Endothelial cell of umbilical vein (primary cell): ENCODE results near the gene INAVA. TPM values are rescaled to one million over a fixed set of nuclear protein-coding genes. Genes with fewer than 3 reads are reported as not detected.

ENCODE experiments used
- BruUV-seq: library from RNA; stranded (reverse); fragments of 400-500 nt; replicated peaks from 2 replicates; lab custom pipeline; 2021; lab: Mats Ljungman, UMichigan
- CTCF ChIA-PET: fragments of 300-600, 350-600 bp; sonication (Branson Sonifier 250); formaldehyde crosslinking; loops from one replicate; lab custom pipeline; 2021; ENCODE audit warnings: antibody characterized with exemption, inconsistent platforms; lab: Charles Lee
- POLR2A ChIA-PET: fragments of 300-600, 350-600 bp; sonication (Branson Sonifier 250); formaldehyde crosslinking; loops from one replicate; lab custom pipeline; 2021; ENCODE audit warnings: antibody characterized with exemption, inconsistent platforms; lab: Charles Lee
- DNase-seq: peaks from one replicate; pipeline ENCODE4 v3.0.0-alpha.2; 2011; ENCODE audit warnings: low read depth, low spot score
- FAIRE-seq: peaks from 2 replicates; lab custom pipeline; 2011; peaks lifted over from hg19 to GRCh38; lab: Jason Lieb, UNC
- H2AFZ ChIP-seq: 2 replicates; pipeline ENCODE4 v1.6.0; 2012; ENCODE audit warnings: low read depth, low read length, control low read depth, inconsistent platforms
- H3K27ac ChIP-seq: 2 replicates; pipeline ENCODE4 v1.5.1; 2011; ENCODE audit warnings: low read depth, mild to moderate bottlenecking, control low read depth, low read length, moderate library complexity; ENCODE audit not compliant: insufficient read depth
- H3K27me3 ChIP-seq, 2 experiments: 2 replicates each; pipeline versions ENCODE4 v1.6.0 to v1.6.1; 2011; ENCODE audit warnings: low read length in 2 of 2, mixed read lengths in 1 of 2; ENCODE audit not compliant: control insufficient read depth in 2 of 2, insufficient read depth in 2 of 2
- H3K36me3 ChIP-seq, 2 experiments: 2 replicates in 1 of 2; 3 replicates in 1 of 2; pipeline ENCODE4 v1.5.1; 2011; ENCODE audit warnings: low read length in 2 of 2, mild to moderate bottlenecking in 1 of 2, moderate library complexity in 1 of 2; ENCODE audit not compliant: control insufficient read depth in 2 of 2, insufficient read depth in 2 of 2; ENCODE audit errors: extremely low read depth in 1 of 2
- H3K4me1 ChIP-seq: 3 replicates; pipeline ENCODE4 v1.5.1; 2011; ENCODE audit warnings: mild to moderate bottlenecking, low read length; ENCODE audit not compliant: control insufficient read depth, insufficient read depth; ENCODE audit errors: extremely low read depth
- H3K4me2 ChIP-seq: 2 replicates; pipeline ENCODE4 v1.6.1; 2011; ENCODE audit warnings: low read length, control low read depth, mixed read lengths; ENCODE audit not compliant: insufficient read depth
- H3K4me3 ChIP-seq, 3 experiments: fragments of 200-600 bp in 1 of 3; sonication (generic), shearing (Covaris generic) in 1 of 3; replicated peaks in 1 of 3; 2 replicates each; pipeline ENCODE4 v1.5.1; 2011 to 2016; ENCODE audit warnings: control low read depth in 3 of 3, low read length in 3 of 3, mild to moderate bottlenecking in 2 of 3, inconsistent platforms in 1 of 3, low read depth in 1 of 3, moderate library complexity in 1 of 3; ENCODE audit not compliant: insufficient read depth in 1 of 3
- H3K79me2 ChIP-seq: 2 replicates; pipeline ENCODE4 v1.6.0; 2012; ENCODE audit warnings: low read length, inconsistent platforms; ENCODE audit not compliant: control insufficient read depth, insufficient read depth
- H3K9ac ChIP-seq: replicated peaks from 2 replicates; pipeline ENCODE3; 2011; ENCODE audit warnings: low read length, control low read depth; ENCODE audit not compliant: insufficient read depth; ENCODE audit errors: extremely low read depth
- H3K9me1 ChIP-seq: replicated peaks from 3 replicates; pipeline ENCODE4 v1.6.0; 2011; ENCODE audit warnings: mild to moderate bottlenecking, low read length; ENCODE audit not compliant: control insufficient read depth, insufficient read depth; ENCODE audit errors: extremely low read depth
- H3K9me3 ChIP-seq: replicated peaks from 2 replicates; pipeline ENCODE4 v1.5.1; 2012; ENCODE audit warnings: low read length, inconsistent platforms; ENCODE audit not compliant: control insufficient read depth, insufficient read depth
- H4K20me1 ChIP-seq: replicated peaks from 2 replicates; pipeline ENCODE3; 2011; ENCODE audit warnings: mild to moderate bottlenecking, low read length; ENCODE audit not compliant: control insufficient read depth, insufficient read depth; ENCODE audit errors: extremely low read depth
- CTCF ChIP-seq, 2 donors: IDR thresholded peaks; 1 replicate in 1 of 2; 2 replicates in 1 of 2; pipeline ENCODE4 v1.5.1; 2011; ENCODE audit warnings: low read length in 2 of 2, mild to moderate bottlenecking in 2 of 2, moderate library complexity in 2 of 2, control low read depth in 1 of 2, inconsistent platforms in 1 of 2, low read depth in 1 of 2; ENCODE audit not compliant: insufficient read depth in 1 of 2; ENCODE audit errors: extremely low read depth in 1 of 2
- EZH2 ChIP-seq: IDR thresholded peaks from 2 replicates; pipeline ENCODE4 v1.6.1; 2012; ENCODE audit warnings: borderline replicate concordance, low read depth, mild to moderate bottlenecking, moderate library complexity, low read length, inconsistent platforms; ENCODE audit not compliant: severe bottlenecking
- FOS ChIP-seq: IDR thresholded peaks from 2 replicates; pipeline ENCODE4 v1.6.1; 2011; ENCODE audit warnings: mild to moderate bottlenecking, low read length, moderate library complexity, borderline replicate concordance; ENCODE audit not compliant: insufficient read depth
- GATA2 ChIP-seq: IDR thresholded peaks from 2 replicates; pipeline ENCODE4 v1.7.0; 2011; ENCODE audit warnings: low read depth, mild to moderate bottlenecking, moderate library complexity, mixed read lengths, low read length; ENCODE audit not compliant: insufficient read length, insufficient read depth
- JUN ChIP-seq: IDR thresholded peaks from 2 replicates; pipeline ENCODE4 v1.6.1; 2011; ENCODE audit warnings: borderline replicate concordance, low read depth; ENCODE audit not compliant: insufficient read length, insufficient read depth
- MAX ChIP-seq: IDR thresholded peaks from 2 replicates; pipeline ENCODE4 v1.6.1; 2011; ENCODE audit not compliant: insufficient read depth, insufficient read length
- MYC ChIP-seq: IDR thresholded peaks from one replicate; pipeline ENCODE4 v1.6.1; 2011; ENCODE audit warnings: mild to moderate bottlenecking, low read depth, low read length
- POLR2A ChIP-seq: IDR thresholded peaks from 2 replicates; pipeline ENCODE4 v1.6.1; 2012; ENCODE audit warnings: low read depth, mild to moderate bottlenecking, control low read depth, low read length
- POLR2AphosphoS5 ChIP-seq: IDR thresholded peaks from 2 replicates; pipeline ENCODE4 v1.6.1; 2012; ENCODE audit warnings: low read depth, mild to moderate bottlenecking, control low read depth, low read length, moderate library complexity; ENCODE audit not compliant: insufficient read depth
- dilution Hi-C: fragments of 300-500 bp; cut with MboI; formaldehyde crosslinking; loops from one replicate; pipeline ENCODE4 v1.15.0; 2019; ENCODE audit warnings: low sequenced_read_pairs; ENCODE audit not compliant: extremely low pct_ligation_motif_present
- intact Hi-C: fragments of 100-400 bp; cut with micrococcal nuclease; formaldehyde crosslinking; loops from one replicate; pipeline ENCODE4 v1.10.0; 2022
- polyA plus RNA-seq, 4 experiments: library from polyadenylated mRNA; depleted of rRNA in 3 of 4; stranded (reverse) in 3 of 4; unstranded in 1 of 4; fragments of >200 nt; gene quantifications; 2 replicates each; pipeline versions ENCODE4 v1.2.1 to v1.2.3, GENCODE V29; 2011 to 2012; ENCODE audit warnings: missing spikeins in 1 of 4
- total RNA-seq: library from RNA; stranded (reverse); gene quantifications from 2 replicates; pipeline ENCODE4 v1.2.3, GENCODE V29; 2021

INAVA gene
- total and polyA plus RNA-seq, 2 donors (not counting 3 experiments of a cell fraction or from before 2014, with no cell fraction given) = 0.42 TPM; not detected in 1

DNA sequence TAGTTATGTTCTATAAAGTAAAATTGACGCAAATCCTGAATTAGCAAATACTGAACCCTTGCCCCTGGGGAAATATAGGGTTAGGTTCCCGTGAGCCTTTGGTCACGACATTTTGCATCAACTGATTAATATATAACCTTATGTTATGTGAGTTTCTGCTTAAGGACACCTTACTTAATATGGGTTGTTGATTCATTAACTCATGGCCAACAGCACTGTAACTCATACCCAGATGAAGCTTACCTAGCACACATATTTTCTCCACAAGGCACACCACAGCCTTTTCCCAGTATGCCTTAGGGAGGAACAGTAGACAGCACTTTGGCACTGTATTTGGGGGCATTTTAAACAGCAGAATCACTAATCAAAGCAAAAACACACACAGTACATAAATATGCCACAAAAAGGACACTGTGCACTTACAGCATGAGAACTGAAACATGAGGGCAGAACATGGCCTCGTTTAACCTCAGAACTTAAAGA is 15.1 kb downstream of the INAVA start:
- no peak overlapping the region for H2AFZ ChIP-seq
- BruUV-seq = no TSS peak
- dilution Hi-C loops (no loop called here), intact Hi-C loops (no loop called here)
- H3K4me3 ChIP-seq = no peak overlapping the region
- no peaks in the 10 kb centered on the region for H3K9me1 ChIP-seq
- H3K4me1 ChIP-seq = no peaks in the 10 kb centered on the region
- no peak overlapping the region for H3K27ac ChIP-seq
- TF ChIP-seq FOS (no peak), POLR2AphosphoS5 (no peak), MYC (no peak), EZH2 (no peak), GATA2 (no peak), POLR2A (no peak), CTCF (IDR thresholded peaks at IDR 0.05; ENCODE audit: extremely low read depth in 1 of 2, insufficient read depth in 1 of 2, low read depth in 1 of 2, low read length in 2 of 2) (no peak), MAX (no peak), JUN (no peak)
- DNase-seq (no peak), FAIRE-seq (no peak)
- peaks cover 0 to 3% of the 10 kb centered on the region in 2 experiments for H3K27me3 ChIP-seq
- ChIA-PET CTCF (no interaction called here), POLR2A (no interaction called here)
- H3K9ac ChIP-seq = no peak overlapping the region
- H4K20me1 ChIP-seq = no peaks in the 10 kb centered on the region
- no peaks in the 10 kb centered on the region for H3K79me2 ChIP-seq
- H3K4me2 ChIP-seq = no peak overlapping the region
- no peaks in the 10 kb centered on the region for H3K9me3 ChIP-seq
- H3K36me3 ChIP-seq = no peaks in the 10 kb centered on the region
